ENCODE results near the gene NDUFB5. TPM values are rescaled to one million over a fixed set of nuclear protein-coding genes. Genes with fewer than 3 reads are reported as not detected.

Gene NDUFB5
- total RNA-seq, 1 experiment from 2014 or later = 116 TPM

DNA sequence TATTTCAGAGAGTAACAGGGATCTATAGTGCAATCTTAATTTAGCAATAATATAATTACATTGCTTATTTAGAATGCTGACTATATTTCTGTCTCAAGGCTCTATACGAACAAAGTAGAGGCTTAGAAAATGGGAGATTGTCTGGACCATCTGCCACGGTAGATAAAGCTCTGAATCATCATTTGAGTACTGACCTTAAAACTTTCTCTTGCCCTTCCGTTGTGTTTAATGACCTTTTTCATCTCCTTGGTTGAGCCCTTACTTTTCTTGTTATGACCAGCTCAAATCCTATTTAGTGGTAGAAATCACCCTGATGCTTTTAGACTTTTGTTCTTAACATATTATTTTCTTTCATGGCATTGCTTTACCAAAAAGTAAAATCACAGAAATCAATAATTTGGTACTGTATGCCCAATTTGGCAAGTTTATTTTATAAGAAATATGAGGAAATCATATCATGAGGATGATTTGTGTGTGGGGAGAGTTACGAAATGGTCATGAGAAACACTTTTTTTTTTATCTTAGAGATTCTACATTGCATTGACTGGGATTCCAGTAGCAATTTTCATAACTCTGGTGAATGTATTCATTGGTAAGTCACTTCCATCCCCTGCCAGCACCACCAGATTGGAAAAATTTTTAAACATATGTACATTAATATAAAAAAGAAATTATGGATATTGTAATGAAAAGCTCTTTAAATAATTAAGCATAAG lies 11.0 kb downstream of the NDUFB5 start:
- Histone ChIP-seq H3K9me3 (ENCODE audit: control insufficient read depth in 1 of 2, insufficient read depth in 1 of 2, low read depth in 1 of 2, low read length in 2 of 2) (no peaks in the 10 kb centered on the region), H4K20me1 (ENCODE audit: insufficient read depth) (no peaks in the 10 kb centered on the region), H3K4me2 (ENCODE audit: low read length) (no peak overlapping the region), H3K27me3 (ENCODE audit: insufficient read depth, low read length) (no peaks in the 10 kb centered on the region), H3K36me3 (ENCODE audit: control insufficient read depth in 1 of 2, insufficient read depth in 2 of 2, low read length in 2 of 2) (peaks cover 11% of the 10 kb centered on the region in 2 experiments; a peak in 2 of 4 replicates), H3K4me3 (replicated peaks in 1 of 2; ENCODE audit: low read depth in 1 of 2, low read length in 2 of 2) (no peak overlapping the region), H3K4me1 (ENCODE audit: control insufficient read depth in 1 of 2, insufficient read depth in 2 of 2, low read length in 2 of 2) (no peaks in the 10 kb centered on the region), H2AFZ (ENCODE audit: low read depth, low read length, poor library complexity, severe bottlenecking) (no peak overlapping the region), H3K9ac (ENCODE audit: low read length) (no peak overlapping the region), H3K27ac (ENCODE audit: low read depth, low read length) (no peak overlapping the region), H3K9me2 (ENCODE audit: insufficient read depth) (no peaks in the 10 kb centered on the region), H3K79me2 (ENCODE audit: insufficient read depth, low read length) (peaks cover 19% of the 10 kb centered on the region)
- CTCF ChIA-PET = interaction anchor here (1.4 kb wide), 1 partner anchor 34 kb away, joined by 4 read pairs; no protein-coding TSS in a partner anchor
- no TSS peak for BruUV-seq (replicated peaks)
- RAD21 ChIA-PET (ENCODE audit: low non-redundant PET in 1 of 2, low total read pairs in 2 of 2, uncharacterized antibody in 2 of 2, unreplicated experiment in 2 of 2) = no interaction called here
- TF ChIP-seq ZNF274 (IDR thresholded peaks at IDR 0.05; ENCODE audit: low read depth, low read length) (no peak), EZH2phosphoT487 (IDR thresholded peaks at IDR 0.05; ENCODE audit: borderline replicate concordance) (no peak), CEBPB (IDR thresholded peaks at IDR 0.05; ENCODE audit: low read depth) (no peak), EGR1 (IDR thresholded peaks at IDR 0.05; ENCODE audit: low read depth) (no peak), CBX3 (IDR thresholded peaks at IDR 0.05; ENCODE audit: low read depth) (no peak), TCF7L2 (IDR thresholded peaks at IDR 0.05; ENCODE audit: borderline replicate concordance, extremely low read depth, insufficient read depth, insufficient read length) (no peak)
- TF ChIP-seq, protein P1, sequence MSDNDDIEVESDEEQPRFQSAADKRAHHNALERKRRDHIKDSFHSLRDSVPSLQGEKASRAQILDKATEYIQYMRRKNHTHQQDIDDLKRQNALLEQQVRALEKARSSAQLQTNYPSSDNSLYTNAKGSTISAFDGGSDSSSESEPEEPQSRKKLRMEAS (IDR thresholded peaks at IDR 0.05) = no peak
- DNase-seq (ENCODE audit: low read depth, low spot score) = no peak
- ATAC-seq = no peak
- intact Hi-C loops (cut with micrococcal nuclease) = no loop called here
- POLR2A ChIA-PET = no interaction called here

DNA sequence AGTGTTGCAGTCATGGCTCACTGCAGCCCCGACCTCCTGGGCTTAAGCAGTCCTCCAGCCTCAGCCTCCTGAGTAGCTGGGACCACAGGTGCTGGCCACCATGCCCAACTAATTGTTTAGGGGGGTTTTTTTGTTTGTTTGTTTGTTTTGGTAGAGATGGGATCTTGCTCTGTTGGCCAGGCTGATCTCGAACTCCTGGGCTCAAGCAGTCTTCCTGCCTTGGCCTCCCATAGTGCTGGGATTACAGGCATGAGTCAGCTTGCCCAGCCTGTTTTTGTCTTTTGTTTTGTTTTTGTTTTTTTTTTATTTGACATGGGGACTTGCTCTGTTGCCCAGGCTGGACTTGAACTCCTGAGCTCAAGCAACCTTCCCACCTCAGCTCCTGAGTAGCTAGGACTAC lies 17.4 kb downstream of the NDUFB5 start:
- Histone ChIP-seq H3K9me2 (ENCODE audit: insufficient read depth) (no peaks in the 10 kb centered on the region), H3K4me1 (ENCODE audit: control insufficient read depth in 1 of 2, insufficient read depth in 2 of 2, low read length in 2 of 2) (no peaks in the 10 kb centered on the region), H3K9ac (ENCODE audit: low read length) (no peak overlapping the region), H3K36me3 (ENCODE audit: control insufficient read depth in 1 of 2, insufficient read depth in 2 of 2, low read length in 2 of 2) (peaks cover 17 to 19% of the 10 kb centered on the region in 2 experiments; a peak in 3 of 4 replicates), H3K79me2 (ENCODE audit: insufficient read depth, low read length) (peaks cover 3% of the 10 kb centered on the region; the same call in 1 of the 2 replicates), H3K27ac (ENCODE audit: low read depth, low read length) (no peak overlapping the region), H3K9me3 (ENCODE audit: control insufficient read depth in 1 of 2, insufficient read depth in 1 of 2, low read depth in 1 of 2, low read length in 2 of 2) (no peaks in the 10 kb centered on the region), H3K27me3 (ENCODE audit: insufficient read depth, low read length) (no peaks in the 10 kb centered on the region), H4K20me1 (ENCODE audit: insufficient read depth) (no peaks in the 10 kb centered on the region), H3K4me2 (ENCODE audit: low read length) (no peak overlapping the region), H2AFZ (ENCODE audit: low read depth, low read length, poor library complexity, severe bottlenecking) (no peak overlapping the region), H3K4me3 (replicated peaks in 1 of 2; ENCODE audit: low read depth in 1 of 2, low read length in 2 of 2) (no peak overlapping the region)
- intact Hi-C loops (cut with micrococcal nuclease) = no loop called here
- POLR2A ChIA-PET = no interaction called here
- ATAC-seq (no peak), DNase-seq (ENCODE audit: low read depth, low spot score) (no peak)
- CTCF ChIA-PET = no interaction called here
- TF ChIP-seq EZH2 (IDR thresholded peaks at IDR 0.05) = no peak
- TF ChIP-seq EGR1 (IDR thresholded peaks at IDR 0.05; ENCODE audit: low read depth) = no peak
- TF ChIP-seq EZH2phosphoT487 (IDR thresholded peaks at IDR 0.05; ENCODE audit: borderline replicate concordance) = no peak
- TF ChIP-seq ELF1 (IDR thresholded peaks at IDR 0.05; ENCODE audit: borderline replicate concordance, low read depth) = no peak
- no peak for TF ChIP-seq ZNF274 (IDR thresholded peaks at IDR 0.05; ENCODE audit: low read depth, low read length)
- no peak for TF ChIP-seq SRF (IDR thresholded peaks at IDR 0.05; ENCODE audit: low read depth)
- no peak for TF ChIP-seq FOSL1 (IDR thresholded peaks at IDR 0.05; ENCODE audit: low read depth)
- TF ChIP-seq CBX3 (IDR thresholded peaks at IDR 0.05; ENCODE audit: low read depth) = no peak
- TF ChIP-seq ZFX (IDR thresholded peaks at IDR 0.05) = no peak
- TF ChIP-seq SIN3A (IDR thresholded peaks at IDR 0.05; ENCODE audit: low read depth) = no peak
- no peak for TF ChIP-seq CEBPB (IDR thresholded peaks at IDR 0.05; ENCODE audit: low read depth)
- no peak for TF ChIP-seq POLR2AphosphoS5 (IDR thresholded peaks at IDR 0.05; ENCODE audit: low read depth, low read length)
- TF ChIP-seq, protein P2, sequence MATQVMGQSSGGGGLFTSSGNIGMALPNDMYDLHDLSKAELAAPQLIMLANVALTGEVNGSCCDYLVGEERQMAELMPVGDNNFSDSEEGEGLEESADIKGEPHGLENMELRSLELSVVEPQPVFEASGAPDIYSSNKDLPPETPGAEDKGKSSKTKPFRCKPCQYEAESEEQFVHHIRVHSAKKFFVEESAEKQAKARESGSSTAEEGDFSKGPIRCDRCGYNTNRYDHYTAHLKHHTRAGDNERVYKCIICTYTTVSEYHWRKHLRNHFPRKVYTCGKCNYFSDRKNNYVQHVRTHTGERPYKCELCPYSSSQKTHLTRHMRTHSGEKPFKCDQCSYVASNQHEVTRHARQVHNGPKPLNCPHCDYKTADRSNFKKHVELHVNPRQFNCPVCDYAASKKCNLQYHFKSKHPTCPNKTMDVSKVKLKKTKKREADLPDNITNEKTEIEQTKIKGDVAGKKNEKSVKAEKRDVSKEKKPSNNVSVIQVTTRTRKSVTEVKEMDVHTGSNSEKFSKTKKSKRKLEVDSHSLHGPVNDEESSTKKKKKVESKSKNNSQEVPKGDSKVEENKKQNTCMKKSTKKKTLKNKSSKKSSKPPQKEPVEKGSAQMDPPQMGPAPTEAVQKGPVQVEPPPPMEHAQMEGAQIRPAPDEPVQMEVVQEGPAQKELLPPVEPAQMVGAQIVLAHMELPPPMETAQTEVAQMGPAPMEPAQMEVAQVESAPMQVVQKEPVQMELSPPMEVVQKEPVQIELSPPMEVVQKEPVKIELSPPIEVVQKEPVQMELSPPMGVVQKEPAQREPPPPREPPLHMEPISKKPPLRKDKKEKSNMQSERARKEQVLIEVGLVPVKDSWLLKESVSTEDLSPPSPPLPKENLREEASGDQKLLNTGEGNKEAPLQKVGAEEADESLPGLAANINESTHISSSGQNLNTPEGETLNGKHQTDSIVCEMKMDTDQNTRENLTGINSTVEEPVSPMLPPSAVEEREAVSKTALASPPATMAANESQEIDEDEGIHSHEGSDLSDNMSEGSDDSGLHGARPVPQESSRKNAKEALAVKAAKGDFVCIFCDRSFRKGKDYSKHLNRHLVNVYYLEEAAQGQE (IDR thresholded peaks at IDR 0.05; ENCODE audit: low read depth) = no peak
- no peak for TF ChIP-seq YY1 (IDR thresholded peaks at IDR 0.05; ENCODE audit: extremely low read depth, insufficient replicate concordance, low read depth, low read length)
- no peak for TF ChIP-seq JUND (IDR thresholded peaks at IDR 0.05)
- no peak for TF ChIP-seq SP1 (IDR thresholded peaks at IDR 0.05; ENCODE audit: low read depth)
- RAD21 ChIA-PET (ENCODE audit: low non-redundant PET in 1 of 2, low total read pairs in 2 of 2, uncharacterized antibody in 2 of 2, unreplicated experiment in 2 of 2) = no interaction called here
- BruUV-seq (replicated peaks) = no TSS peak
